GM12874 (cell line): Measurements from ENCODE around the gene PGGHG.
"Not testable (repeated sequence)": the region's sequence is repeated elsewhere in the genome, so short reads cannot be mapped to it uniquely, and the experiment has no call there.

Source experiments
- CTCF ChIP-seq: IDR thresholded peaks from 2 replicates; pipeline ENCODE4 v1.5.1; 2011; ENCODE audit warnings: low read depth, mild to moderate bottlenecking, control low read depth, low read length, moderate library complexity; ENCODE audit not compliant: insufficient read depth

The PGGHG gene

GRCh38 chr11:306645-307371, 17.9 kb downstream of the PGGHG start:
- no peak for TF ChIP-seq CTCF

GRCh38 chr11:307766-308708, 19.1 kb downstream of the PGGHG start, which contains the start of gene IFITM2:
Gene IFITM2, plus strand, starts transcription at chr11:307816. Its CDS starts 377 bp downstream, at chr11:308193.
- not testable (repeated sequence) for TF ChIP-seq CTCF

GRCh38 chr11:312092-312816, 23.3 kb downstream of the PGGHG start:
- no peak for TF ChIP-seq CTCF

- no peak for TF ChIP-seq CTCF
Measured at GRCh38 chr11:313304-313786, 24.4 kb downstream of the PGGHG start.

- TF ChIP-seq CTCF = no peak
Measured at GRCh38 chr11:313787-314553, 25.0 kb downstream of the PGGHG start, which contains the start of gene IFITM1. Gene IFITM1, plus strand, starts transcription at chr11:314040. Its CDS starts 131 bp downstream, at chr11:314171.

- no peak for TF ChIP-seq CTCF
Measured at GRCh38 chr11:315051-315481, 26.1 kb downstream of the PGGHG start.
